H9 (cell line): Measurements from ENCODE around the gene LITAFD. TPM values are rescaled to one million over a fixed set of nuclear protein-coding genes. Genes with fewer than 3 reads are reported as not detected.

Source experiments
- DNase-seq: peaks from one replicate; pipeline ENCODE4 v3.0.0-alpha.2; 2017
- H2AFZ ChIP-seq: one replicate; pipeline ENCODE4 v1.6.1; 2013; ENCODE audit warnings: mild to moderate bottlenecking, low read length, control low read depth, moderate library complexity
- H2AK5ac ChIP-seq: 2 replicates; pipeline ENCODE4 v1.6.1; 2013; ENCODE audit warnings: low read length, control low read depth, mixed read lengths; ENCODE audit not compliant: insufficient read length
- H2BK120ac ChIP-seq: one replicate; pipeline ENCODE4 v1.6.1; 2013; ENCODE audit warnings: low read depth, mild to moderate bottlenecking, low read length, control low read depth, inconsistent platforms; ENCODE audit not compliant: poor library complexity, severe bottlenecking
- H2BK12ac ChIP-seq: 2 replicates; pipeline ENCODE4 v1.6.1; 2013; ENCODE audit warnings: low read length, control low read depth, mixed read lengths, low read depth; ENCODE audit not compliant: insufficient read length
- H2BK15ac ChIP-seq: 2 replicates; pipeline ENCODE4 v1.6.1; 2013; ENCODE audit warnings: low read depth, low read length, control low read depth
- H2BK20ac ChIP-seq: one replicate; pipeline ENCODE4 v1.6.1; 2013; ENCODE audit warnings: low read depth, mild to moderate bottlenecking, low read length, control low read depth, inconsistent platforms; ENCODE audit not compliant: poor library complexity, severe bottlenecking
- H2BK5ac ChIP-seq: 2 replicates; pipeline ENCODE4 v1.6.1; 2013; ENCODE audit warnings: low read length, control low read depth, mixed read lengths; ENCODE audit not compliant: insufficient read length
- H3K14ac ChIP-seq: 2 replicates; pipeline ENCODE4 v1.6.1; 2013; ENCODE audit warnings: low read length, control low read depth; ENCODE audit not compliant: insufficient read depth
- H3K18ac ChIP-seq: 2 replicates; pipeline ENCODE4 v1.6.1; 2013; ENCODE audit warnings: low read depth, mild to moderate bottlenecking, mixed read lengths, low read length, control low read depth; ENCODE audit not compliant: insufficient read length
- H3K23ac ChIP-seq: 2 replicates; pipeline ENCODE4 v1.6.1; 2013; ENCODE audit warnings: low read length, control low read depth, mixed read lengths, low read depth; ENCODE audit not compliant: insufficient read length
- H3K23me2 ChIP-seq: 2 replicates; pipeline ENCODE4 v1.6.1; 2013; ENCODE audit warnings: low read depth, mild to moderate bottlenecking, mixed read lengths, low read length, control low read depth; ENCODE audit not compliant: insufficient read length, poor library complexity, severe bottlenecking
- H3K27ac ChIP-seq: 2 replicates; pipeline ENCODE4 v1.5.1; 2013; ENCODE audit warnings: low read length, control low read depth, mixed read lengths, low read depth; ENCODE audit not compliant: insufficient read length
- H3K27me3 ChIP-seq: 2 replicates; pipeline ENCODE4 v1.6.1; 2013; ENCODE audit warnings: low read length, control low read depth, inconsistent platforms; ENCODE audit not compliant: insufficient read depth
- H3K4ac ChIP-seq: 2 replicates; pipeline ENCODE4 v1.6.1; 2013; ENCODE audit warnings: low read depth, mild to moderate bottlenecking, control low read depth, inconsistent platforms, low read length, moderate library complexity
- H3K4me1 ChIP-seq: 2 replicates; pipeline ENCODE4 v1.6.1; 2013; ENCODE audit warnings: low read length, control low read depth, inconsistent platforms; ENCODE audit not compliant: insufficient read depth
- H3K4me2 ChIP-seq: 2 replicates; pipeline ENCODE4 v1.6.1; 2013; ENCODE audit warnings: low read length, control low read depth, mixed read lengths; ENCODE audit not compliant: insufficient read length, insufficient read depth
- H3K56ac ChIP-seq: 2 replicates; pipeline ENCODE4 v1.6.1; 2013; ENCODE audit warnings: low read depth, mild to moderate bottlenecking, mixed read lengths, low read length, control low read depth; ENCODE audit not compliant: insufficient read length
- H3K79me1 ChIP-seq: 2 replicates; pipeline ENCODE4 v1.6.1; 2013; ENCODE audit warnings: low read depth, mild to moderate bottlenecking, moderate library complexity, low read length, control low read depth, inconsistent platforms; ENCODE audit not compliant: insufficient read depth, poor library complexity, severe bottlenecking
- H3K79me2 ChIP-seq: 2 replicates; pipeline ENCODE4 v1.6.1; 2013; ENCODE audit warnings: low read length, control low read depth, inconsistent platforms; ENCODE audit not compliant: insufficient read depth
- H3K9ac ChIP-seq: 2 replicates; pipeline ENCODE4 v1.6.1; 2013; ENCODE audit warnings: low read length, control low read depth, mixed read lengths; ENCODE audit not compliant: insufficient read length; ENCODE audit errors: extremely low read depth
- H3K9me3 ChIP-seq: one replicate; pipeline ENCODE4 v1.6.1; 2013; ENCODE audit warnings: low read depth, low read length, inconsistent platforms; ENCODE audit not compliant: control insufficient read depth
- H3T11ph ChIP-seq: one replicate; pipeline ENCODE4 v1.6.1; 2013; ENCODE audit warnings: mild to moderate bottlenecking, low read length, control low read depth, inconsistent platforms
- H4K20me1 ChIP-seq: one replicate; pipeline ENCODE4 v1.6.1; 2013; ENCODE audit not compliant: control insufficient read depth, insufficient read length, insufficient read depth
- H4K5ac ChIP-seq: 2 replicates; pipeline ENCODE4 v1.6.1; 2013; ENCODE audit warnings: low read depth, mild to moderate bottlenecking, mixed read lengths, low read length, control low read depth; ENCODE audit not compliant: insufficient read length
- H4K8ac ChIP-seq: replicated peaks from 2 replicates; pipeline ENCODE4 v1.6.1; 2013; ENCODE audit warnings: low read length, control low read depth, mixed read lengths, low read depth; ENCODE audit not compliant: insufficient read length
- H4K91ac ChIP-seq: 2 replicates; pipeline ENCODE4 v1.6.1; 2013; ENCODE audit warnings: low read depth, mild to moderate bottlenecking, moderate library complexity, mixed read lengths, low read length, control low read depth; ENCODE audit not compliant: insufficient read length
- H3K27ac Mint-ChIP-seq, 3 experiments: 2 replicates in 2 of 3; 3 replicates in 1 of 3; pipeline ENCODE4 v1.8.0; 2020 to 2021; ENCODE audit warnings: mixed read lengths in 3 of 3, mild to moderate bottlenecking in 1 of 3, moderate library complexity in 1 of 3
- H3K27me3 Mint-ChIP-seq: 2 replicates; pipeline ENCODE4 v1.8.0; 2021; ENCODE audit warnings: low read depth, mild to moderate bottlenecking, moderate library complexity, mixed read lengths
- H3K36me3 Mint-ChIP-seq, 3 experiments: 2 replicates in 2 of 3; 3 replicates in 1 of 3; pipeline ENCODE4 v1.8.0; 2020 to 2021; ENCODE audit warnings: low read depth in 3 of 3, mixed read lengths in 3 of 3; ENCODE audit not compliant: insufficient read depth in 1 of 3
- H3K4me1 Mint-ChIP-seq, 2 experiments: 2 replicates each; pipeline ENCODE4 v1.8.0; 2020; ENCODE audit warnings: mixed read lengths in 2 of 2
- H3K4me3 Mint-ChIP-seq, 2 experiments: 2 replicates in 1 of 2; 3 replicates in 1 of 2; pipeline ENCODE4 v1.8.0; 2020 to 2021; ENCODE audit warnings: mild to moderate bottlenecking in 2 of 2, mixed read lengths in 2 of 2, moderate library complexity in 1 of 2
- H3K9me3 Mint-ChIP-seq, 2 experiments: 2 replicates in 1 of 2; 3 replicates in 1 of 2; pipeline ENCODE4 v1.8.0; 2020; ENCODE audit warnings: mild to moderate bottlenecking in 2 of 2, mixed read lengths in 2 of 2, moderate library complexity in 1 of 2
- WGBS: extraction: QIAGEN DNeasy Blood & Tissue Kit; methylation state at CpG from one replicate; pipeline ENCODE4 v1.1.7; 2013; ENCODE audit warnings: missing lambda C conversion rate, low lambda C conversion rate, mixed read lengths; ENCODE audit not compliant: insufficient read length; ENCODE audit errors: extremely low coverage; 5-methylcytosine and 5-hydroxymethylcytosine counted together
- total RNA-seq: library from RNA; stranded (reverse); gene quantifications from 2 replicates; pipeline ENCODE4 v1.2.1, GENCODE V29; 2021
- TF ChIP-seq, protein P1 (sequence below): fragments of 200-600 bp; sonication (generic); conservative IDR thresholded peaks from 3 replicates; pipeline ENCODE4 v1.8.0; 2021; ENCODE audit warnings: antibody characterized with exemption, mild to moderate bottlenecking

LITAFD gene
- total RNA-seq, 1 experiment from 2014 or later: not detected

DNA sequence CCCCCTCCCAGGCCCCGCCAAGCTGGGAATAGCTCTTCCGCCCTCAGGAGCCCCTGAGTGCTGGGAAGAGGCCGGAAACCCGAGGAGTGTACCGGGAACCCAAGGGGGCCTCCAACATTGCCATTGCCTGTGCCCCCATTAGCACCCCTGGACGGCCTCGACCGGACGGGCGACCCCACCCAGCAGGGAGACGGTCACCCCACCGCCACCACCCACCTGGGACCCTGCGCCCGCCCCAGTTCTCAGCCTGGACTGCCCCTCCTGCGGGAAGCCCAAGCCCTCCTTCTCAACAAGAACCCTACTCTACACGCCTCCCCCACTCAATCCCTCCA, 15.3 kb upstream of the LITAFD start:
- H2BK5ac ChIP-seq: no peak overlapping the region
- 0 out of 2 replicates have a peak overlapping the region, but pooled peaks have one; percentile 9 for H3K14ac ChIP-seq
- Mint-ChIP-seq H3K36me3 (peaks cover 7 to 17% (median 12%) of the 10 kb centered on the region in 3 experiments; a peak in 6 of 7 replicates), H3K27me3 (peaks cover 2% of the 10 kb centered on the region; the same call in 1 of the 2 replicates), H3K4me3 (peak overlapping the region; percentile 90), H3K27ac (peak overlapping the region; percentile 54 to 96 (median 93)), H3K9me3 (no peaks in the 10 kb centered on the region; a peak in 2 of 5 replicates), H3K4me1 (peaks cover 52 to 58% of the 10 kb centered on the region in 2 experiments)
- peaks cover 20% of the 10 kb centered on the region; the same call in 1 of the 2 replicates for H3K4me1 ChIP-seq
- peak overlapping the region; percentile 74 for H3K9ac ChIP-seq
- no peak overlapping the region for H2AK5ac ChIP-seq
- no peak overlapping the region for H2AFZ ChIP-seq
- no peak overlapping the region for H2BK12ac ChIP-seq
- H3T11ph ChIP-seq: no peak overlapping the region
- no peak overlapping the region for H4K8ac ChIP-seq
- no peak overlapping the region for H2BK20ac ChIP-seq
- H3K9me3 ChIP-seq: no peaks in the 10 kb centered on the region
- H3K79me1 ChIP-seq: no peaks in the 10 kb centered on the region
- H3K79me2 ChIP-seq: peaks cover 47% of the 10 kb centered on the region; the same call in 1 of the 2 replicates
- H3K27me3 ChIP-seq: no peaks in the 10 kb centered on the region
- no peak overlapping the region for H3K4ac ChIP-seq
- peak overlapping the region; percentile 99 for H3K4me2 ChIP-seq
- peaks cover 5% of the 10 kb centered on the region for H4K20me1 ChIP-seq
- no peak overlapping the region for H3K18ac ChIP-seq
- no peak overlapping the region for H3K23ac ChIP-seq
- peaks cover 15% of the 10 kb centered on the region for H3K23me2 ChIP-seq
- no peak overlapping the region for H2BK120ac ChIP-seq
- no peak overlapping the region for H3K56ac ChIP-seq
- no peak for DNase-seq
- H4K5ac ChIP-seq: no peak overlapping the region
- no peak overlapping the region for H4K91ac ChIP-seq
- TF ChIP-seq, protein P1, sequence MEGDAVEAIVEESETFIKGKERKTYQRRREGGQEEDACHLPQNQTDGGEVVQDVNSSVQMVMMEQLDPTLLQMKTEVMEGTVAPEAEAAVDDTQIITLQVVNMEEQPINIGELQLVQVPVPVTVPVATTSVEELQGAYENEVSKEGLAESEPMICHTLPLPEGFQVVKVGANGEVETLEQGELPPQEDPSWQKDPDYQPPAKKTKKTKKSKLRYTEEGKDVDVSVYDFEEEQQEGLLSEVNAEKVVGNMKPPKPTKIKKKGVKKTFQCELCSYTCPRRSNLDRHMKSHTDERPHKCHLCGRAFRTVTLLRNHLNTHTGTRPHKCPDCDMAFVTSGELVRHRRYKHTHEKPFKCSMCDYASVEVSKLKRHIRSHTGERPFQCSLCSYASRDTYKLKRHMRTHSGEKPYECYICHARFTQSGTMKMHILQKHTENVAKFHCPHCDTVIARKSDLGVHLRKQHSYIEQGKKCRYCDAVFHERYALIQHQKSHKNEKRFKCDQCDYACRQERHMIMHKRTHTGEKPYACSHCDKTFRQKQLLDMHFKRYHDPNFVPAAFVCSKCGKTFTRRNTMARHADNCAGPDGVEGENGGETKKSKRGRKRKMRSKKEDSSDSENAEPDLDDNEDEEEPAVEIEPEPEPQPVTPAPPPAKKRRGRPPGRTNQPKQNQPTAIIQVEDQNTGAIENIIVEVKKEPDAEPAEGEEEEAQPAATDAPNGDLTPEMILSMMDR: no peak
- WGBS: no CpG with 5 or more reads among the region's 16 CpGs
- H3K27ac ChIP-seq: no peak overlapping the region
- no peak overlapping the region for H2BK15ac ChIP-seq
